Measurements from ENCODE around the gene ZNF841.

- TF ChIP-seq CTCF (IDR thresholded peaks at IDR 0.05) (no peak), USF2 (IDR thresholded peaks at IDR 0.05; ENCODE audit: borderline replicate concordance, low read depth, low read length) (no peak), MAX (IDR thresholded peaks at IDR 0.05; ENCODE audit: low read depth) (no peak), RAD21 (IDR thresholded peaks at IDR 0.05; ENCODE audit: low read length) (no peak), POLR2AphosphoS5 (IDR thresholded peaks at IDR 0.05; ENCODE audit: low read depth, low read length) (no peak), JUND (IDR thresholded peaks at IDR 0.05) (no peak), SMC3 (IDR thresholded peaks at IDR 0.05; ENCODE audit: low read depth, low read length) (no peak)
Measured at GRCh38 chr19:52114691-52115090, 19.1 kb upstream of the ZNF841 start.

Data from SK-N-SH (cell line).